Fibroblast of skin of back (primary cell): Measurements from ENCODE around the gene HMX1.

Source experiments
- DNase-seq: peaks from one replicate; pipeline ENCODE4 v3.0.0-alpha.2; 2013

The HMX1 gene

DNA sequence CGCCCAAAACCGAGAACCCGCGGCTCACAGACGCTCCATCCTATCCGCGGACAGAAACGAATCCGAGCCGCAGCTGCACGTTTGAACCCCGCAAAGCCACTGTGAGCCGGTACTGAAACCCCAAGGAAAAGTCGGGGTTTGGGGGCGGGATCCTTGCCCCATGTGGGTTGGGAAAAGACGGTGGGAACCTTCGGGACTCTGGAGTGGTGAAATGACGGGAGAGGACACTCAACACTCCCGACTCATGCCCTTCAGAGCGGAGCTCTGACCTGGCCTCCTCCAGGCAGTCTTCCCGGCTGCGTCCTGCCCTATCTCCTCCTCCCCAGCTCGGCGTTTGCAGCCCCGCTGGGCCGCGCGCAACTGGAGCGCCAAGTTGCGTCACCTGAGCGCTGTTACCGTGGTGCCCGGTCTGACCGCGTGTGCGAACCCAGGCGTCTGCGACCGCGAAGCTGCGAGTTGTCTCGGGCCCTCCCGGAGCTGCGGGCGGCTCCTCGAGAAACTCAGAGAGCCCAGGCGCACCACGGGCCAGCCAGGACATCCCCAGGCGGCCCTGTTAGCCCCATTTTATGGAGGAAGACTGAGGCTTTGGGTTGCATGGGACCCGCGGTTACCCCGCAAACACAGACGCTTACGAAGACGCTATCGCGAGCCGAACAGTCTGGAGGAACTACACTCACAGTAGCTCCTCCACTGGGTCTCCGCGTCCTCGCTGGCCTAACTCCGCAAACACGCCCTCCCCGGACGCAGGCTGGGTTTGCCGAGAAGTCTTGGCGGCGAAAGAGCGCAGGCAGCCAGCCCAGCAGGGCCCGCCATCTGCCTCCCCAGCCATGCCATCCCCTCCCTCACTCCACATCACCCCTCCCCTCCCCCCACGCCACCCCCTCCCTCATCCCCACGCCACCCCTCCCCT, 20.3 kb upstream of the HMX1 start:
- DNase-seq: no peak

- no peak for DNase-seq
These were observed 19.6 kb upstream of the HMX1 start for GRCh38 chr4:8891255-8891645.

DNA sequence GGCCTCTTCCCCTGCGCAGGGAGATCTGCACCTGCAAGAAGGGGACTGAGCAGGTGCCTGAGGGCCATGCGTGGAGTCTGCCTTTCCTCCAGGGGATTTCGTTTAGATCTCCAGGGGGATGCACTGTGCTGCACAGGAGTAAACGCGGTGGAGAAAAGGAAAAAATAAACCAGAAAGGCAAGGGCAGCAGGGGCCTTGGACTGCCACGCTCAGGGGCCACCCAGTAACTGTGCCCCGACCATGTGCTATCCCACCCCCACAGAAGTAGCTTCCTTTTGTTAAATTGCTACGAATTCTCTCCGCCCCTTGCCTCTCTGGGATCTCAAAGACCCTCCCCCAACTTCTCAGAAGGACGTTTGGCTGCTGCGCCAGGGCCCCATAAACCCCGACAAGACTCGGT, 17.2 kb upstream of the HMX1 start:
- DNase-seq: no peak

- DNase-seq: no peak
These were observed 15.2 kb upstream of the HMX1 start for GRCh38 chr4:8886612-8887406.

DNA sequence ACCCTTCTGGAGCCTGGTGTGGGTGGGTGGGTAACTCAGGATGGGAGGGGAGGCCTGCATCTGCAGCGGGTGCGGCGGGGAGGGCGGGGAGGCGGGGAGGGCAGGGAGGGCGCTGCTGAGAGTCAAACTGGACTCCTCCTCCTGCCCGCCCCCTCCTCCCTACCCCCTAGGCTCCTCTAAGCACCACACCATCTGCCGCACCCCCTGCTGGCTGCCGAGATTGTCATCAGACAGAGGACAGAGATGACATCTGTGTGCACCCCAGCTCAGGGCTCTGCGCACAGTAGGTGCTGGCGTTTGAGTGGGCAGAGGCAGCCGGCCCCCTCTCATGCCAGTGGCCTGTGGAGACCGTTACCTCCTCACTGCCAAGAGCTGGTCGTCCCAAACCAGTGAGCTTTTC, 10.6 kb upstream of the HMX1 start:
- DNase-seq: no peak

DNA sequence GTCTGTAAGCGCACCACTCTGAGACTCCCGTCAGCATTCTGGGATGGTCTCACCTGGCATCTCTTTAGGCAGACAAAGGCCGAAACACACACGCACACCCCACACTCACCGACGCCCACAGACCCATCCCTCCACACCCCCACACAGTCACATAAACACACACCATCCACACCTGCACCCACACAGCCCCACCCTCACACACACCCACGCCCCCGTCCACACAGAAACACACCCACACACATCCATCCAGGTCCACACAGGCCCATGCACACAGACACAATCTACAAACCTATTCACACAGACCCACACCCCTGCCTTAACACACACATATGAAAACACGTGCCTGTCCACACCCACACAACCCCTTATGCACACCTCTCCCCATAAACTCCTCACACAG, 9.2 kb upstream of the HMX1 start:
- no peak for DNase-seq

GRCh38 chr4:8879574-8879973, 7.9 kb upstream of the HMX1 start:
- no peak for DNase-seq

DNA sequence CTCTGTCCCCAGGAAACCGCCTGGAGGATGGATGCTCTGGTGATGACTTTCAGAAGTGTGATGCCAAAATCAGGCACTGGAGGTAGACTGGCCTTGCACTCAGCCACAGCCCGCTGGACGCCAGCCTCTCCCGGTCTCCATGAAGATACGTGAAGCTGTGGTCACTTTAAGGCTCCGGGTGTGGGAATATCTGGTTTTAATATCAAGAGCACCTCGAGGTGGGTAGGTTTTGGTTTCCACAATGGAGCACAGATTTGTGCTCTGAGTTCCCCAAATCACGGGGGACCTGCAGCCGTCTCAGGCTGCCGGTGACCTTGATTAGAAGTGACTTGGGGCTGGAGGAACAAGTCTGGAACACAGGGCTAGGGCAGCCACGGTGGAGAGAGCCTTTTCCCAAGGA, 6.8 kb upstream of the HMX1 start:
- no peak for DNase-seq

DNA sequence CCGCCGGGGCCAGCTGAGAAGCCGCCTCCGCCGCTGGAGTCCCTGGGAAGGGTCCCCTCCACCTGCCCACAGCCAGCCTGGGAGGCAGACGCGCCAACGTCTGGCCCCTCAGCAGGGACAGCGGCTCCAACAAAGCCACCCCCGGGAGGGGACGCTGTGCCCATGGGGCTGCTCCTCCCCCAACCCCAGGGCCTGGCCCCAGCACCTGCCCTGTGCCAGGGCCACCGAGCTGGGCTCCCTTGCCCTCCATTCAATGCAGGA, 6.1 kb upstream of the HMX1 start:
- DNase-seq: no peak

- no peak for DNase-seq
These were observed 5.5 kb upstream of the HMX1 start for GRCh38 chr4:8876982-8877779.

DNA sequence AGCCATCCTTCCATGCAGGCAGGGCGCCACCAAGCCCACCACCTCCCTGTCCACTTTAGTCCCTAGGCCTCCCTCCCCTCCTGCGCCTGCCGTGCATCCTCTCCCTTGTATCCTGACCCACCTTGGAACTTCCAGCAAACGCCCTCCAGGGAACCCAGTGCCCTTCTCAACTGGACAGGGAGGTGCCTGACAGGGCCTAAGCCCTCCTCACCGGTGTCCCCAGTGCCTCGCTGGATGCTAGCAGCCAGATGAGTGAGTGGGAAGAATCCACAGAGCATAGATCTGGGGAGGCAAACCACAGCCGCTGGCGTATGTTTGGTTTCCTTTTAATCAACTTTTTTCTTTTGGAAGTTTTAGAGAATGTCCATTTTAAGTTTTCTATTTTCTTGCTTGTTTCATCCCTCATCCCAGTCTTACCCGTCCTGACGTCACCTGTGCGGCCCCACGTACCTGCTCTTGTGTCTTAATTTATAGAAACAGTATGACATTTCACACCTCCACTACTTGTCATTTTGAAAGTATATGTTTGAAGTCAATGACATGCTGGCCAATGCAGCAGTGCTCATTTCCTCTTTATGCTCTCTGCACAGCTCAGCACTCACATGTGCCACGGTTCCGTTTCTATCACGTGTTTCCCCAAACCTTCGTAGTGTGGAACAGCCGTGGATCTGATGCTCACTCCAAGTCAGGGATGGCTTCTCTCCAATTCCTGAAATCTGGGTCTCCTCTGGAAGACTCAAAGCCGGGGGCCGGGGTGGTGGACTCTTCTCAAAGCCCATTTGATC, 3.4 kb upstream of the HMX1 start:
- no peak for DNase-seq

DNA sequence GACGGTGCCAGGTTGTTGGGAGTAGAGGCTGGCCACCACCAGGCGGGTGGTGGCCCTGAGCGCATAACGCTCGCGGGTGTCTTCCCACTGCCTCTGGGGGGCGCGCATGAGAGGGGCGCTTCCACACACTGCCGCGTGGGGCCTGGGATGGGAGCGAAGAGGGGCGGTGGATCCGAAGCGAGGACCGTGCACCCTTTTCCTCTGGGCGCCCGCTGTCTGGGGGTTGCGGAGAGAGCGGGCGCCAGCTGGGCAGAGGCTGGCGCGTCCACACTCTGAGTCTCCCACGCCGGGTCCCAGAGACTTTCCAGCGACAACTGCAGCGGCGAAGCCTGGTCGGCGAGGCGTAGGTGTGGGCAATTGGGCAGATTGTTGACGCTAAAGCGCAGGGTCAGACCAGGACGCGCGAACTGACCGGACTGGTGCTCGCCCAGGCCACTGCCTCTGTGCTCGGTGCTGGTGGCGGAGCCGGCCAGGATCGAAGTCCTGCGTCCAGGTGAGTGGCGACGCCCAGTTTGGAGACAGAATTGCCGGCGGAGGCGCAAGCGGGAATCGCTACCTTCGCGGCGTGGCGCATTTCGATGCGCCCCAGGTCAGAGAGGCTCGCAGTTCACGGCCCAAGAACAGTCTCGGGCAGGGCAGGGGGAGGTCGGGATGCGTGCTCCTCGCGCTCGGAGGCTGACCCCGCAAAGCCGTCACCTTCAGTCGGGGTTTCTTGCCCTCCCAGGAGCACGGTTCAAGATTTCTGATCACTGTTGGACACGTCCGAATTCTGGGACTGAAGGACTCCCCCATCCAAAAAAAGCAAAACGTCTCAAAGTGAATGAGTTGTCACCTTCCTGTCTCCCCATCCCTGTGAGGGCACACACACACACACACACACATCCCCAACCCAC, 2.6 kb upstream of the HMX1 start:
- DNase-seq: no peak

DNA sequence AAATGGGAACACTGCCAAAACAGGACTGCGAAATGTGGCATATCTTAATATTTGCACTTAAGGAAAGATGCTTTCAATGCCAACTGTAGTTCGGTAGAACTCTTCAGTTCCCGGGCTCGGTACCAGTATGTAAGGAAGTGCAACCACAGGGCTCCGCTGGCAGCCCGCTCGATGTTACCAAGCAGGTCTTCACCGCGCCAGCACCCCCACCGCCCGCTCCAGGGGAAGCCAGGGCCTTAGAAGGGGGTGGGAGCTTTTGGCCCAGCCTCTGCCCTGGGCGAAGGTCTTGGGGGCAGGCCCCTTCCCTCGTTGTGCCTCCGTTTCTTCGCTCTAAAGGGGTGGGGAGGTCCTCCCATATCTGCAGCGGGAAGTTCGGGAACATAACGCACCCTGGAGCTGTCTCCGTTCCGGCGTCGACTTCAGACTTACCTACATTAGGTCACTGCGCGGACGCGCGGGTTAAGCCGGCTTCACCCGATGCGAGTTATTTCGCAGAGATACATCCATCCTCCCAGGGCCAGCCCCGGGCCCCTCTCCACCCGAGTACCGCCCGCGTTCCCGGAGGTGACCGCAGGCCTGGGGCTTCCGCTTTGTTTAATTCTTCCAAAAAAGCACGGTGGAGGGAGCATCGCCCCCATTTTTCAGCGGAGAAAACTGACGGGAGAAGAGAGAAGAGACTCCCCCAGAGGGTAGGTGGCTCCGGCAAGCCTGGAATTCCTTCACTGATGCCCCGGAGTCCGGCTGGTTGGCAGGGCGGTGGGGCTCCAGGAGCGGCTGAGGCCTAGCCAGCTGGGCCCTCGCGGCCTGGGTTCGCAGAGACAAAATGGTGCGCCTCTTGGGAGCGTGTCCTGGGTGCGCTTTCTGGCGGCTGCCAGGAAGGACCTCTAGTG, 1.0 kb upstream of the HMX1 start:
- no peak for DNase-seq

DNA sequence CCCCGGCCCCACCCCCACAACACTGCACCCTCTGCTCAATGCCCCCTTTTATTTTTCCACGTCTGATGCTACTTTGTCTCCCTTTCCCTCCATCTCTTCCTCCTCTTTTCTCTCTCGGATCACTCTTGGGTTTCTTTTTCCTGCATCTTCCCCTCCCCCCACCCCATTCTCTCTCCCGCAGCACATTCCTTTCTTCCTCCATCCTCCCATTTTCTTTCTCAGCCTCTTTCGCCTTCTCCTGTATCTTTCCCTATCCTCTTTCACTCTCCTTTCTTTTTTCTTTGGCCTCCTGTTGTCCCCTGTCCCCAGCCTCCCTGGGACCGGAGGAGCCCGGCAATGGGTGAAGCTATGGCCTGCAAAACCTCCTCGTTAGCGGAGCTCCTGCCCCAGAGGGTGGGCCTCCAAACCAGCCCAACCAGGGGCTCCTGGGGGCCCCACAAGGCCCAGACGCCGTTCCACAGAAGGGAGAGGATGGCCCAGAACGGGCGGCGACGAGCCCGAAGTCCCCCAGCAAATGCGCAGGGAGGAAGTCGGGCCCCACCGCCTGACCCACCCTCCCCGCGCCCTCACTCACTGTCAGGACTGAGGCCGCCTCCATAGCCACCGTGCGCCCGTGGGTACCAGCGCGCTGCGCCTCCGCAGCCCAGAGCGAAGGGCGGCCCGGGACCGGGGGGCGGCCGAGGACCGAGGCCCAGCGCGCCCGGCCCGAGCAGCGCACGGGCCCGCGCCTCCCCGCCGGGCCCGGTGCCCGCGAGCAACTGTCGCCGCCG, 807 bp downstream of the HMX1 start:
- DNase-seq: no peak

- no peak for DNase-seq
These were observed 1.6 kb downstream of the HMX1 start for GRCh38 chr4:8869898-8870646.

GRCh38 chr4:8869002-8869897, 2.4 kb downstream of the HMX1 start:
- no peak for DNase-seq

DNA sequence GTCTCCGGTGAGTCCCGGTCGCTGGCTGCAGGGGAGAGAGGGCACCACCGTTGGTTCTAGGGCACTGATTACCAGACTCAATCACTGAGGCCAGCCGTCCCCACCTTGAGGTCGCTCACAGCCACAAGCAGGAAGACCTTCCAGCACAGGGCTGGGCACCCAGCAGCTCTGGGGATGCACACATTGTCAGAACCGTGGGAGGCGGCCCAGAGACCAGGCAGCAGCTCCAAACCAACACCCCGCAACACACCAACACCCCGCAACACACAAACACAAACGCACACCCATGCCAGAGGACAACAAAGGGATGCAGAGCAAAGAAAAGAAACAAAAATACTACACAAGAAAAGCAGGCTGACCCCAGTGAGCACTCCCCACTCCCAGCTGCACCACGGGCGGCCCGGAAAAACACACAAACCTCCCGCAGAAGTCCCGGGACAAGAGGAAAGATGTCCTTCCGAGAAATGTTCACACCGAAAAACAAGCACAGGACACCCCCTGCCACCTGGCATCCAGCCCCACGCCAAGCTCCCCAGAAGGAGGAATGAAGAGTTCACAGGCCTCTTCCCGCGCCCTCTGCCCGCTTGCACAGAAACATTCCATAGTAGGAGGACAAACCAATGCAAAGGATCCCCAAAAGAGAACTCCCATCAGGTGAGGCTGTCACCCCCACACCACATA, 3.2 kb downstream of the HMX1 start:
- no peak for DNase-seq
